Stimulated activated naive CD8-positive, alpha-beta T cell treated with anti-CD3 and anti-CD28 coated beads, Interleukin-15, Interleukin-2, amounts not matched to agents 100 ng/mL and 50 ng/mL, for 24 hours (primary cell): Measurements from ENCODE around the gene BFSP2.
"Not testable (repeated sequence)": the region's sequence is repeated elsewhere in the genome, so short reads cannot be mapped to it uniquely, and the experiment has no call there.

Experiments used
- H3K27ac Mint-ChIP-seq: one replicate; pipeline ENCODE4 v1.8.0; 2021; ENCODE audit warnings: mild to moderate bottlenecking, mixed read lengths
- H3K27me3 Mint-ChIP-seq: one replicate; pipeline ENCODE4 v1.8.0; 2021; ENCODE audit warnings: mixed read lengths
- H3K36me3 Mint-ChIP-seq: one replicate; pipeline ENCODE4 v1.8.0; 2021; ENCODE audit warnings: low read depth, mixed read lengths
- H3K4me1 Mint-ChIP-seq: one replicate; pipeline ENCODE4 v1.8.0; 2021; ENCODE audit warnings: low read depth, mixed read lengths
- H3K4me3 Mint-ChIP-seq: one replicate; pipeline ENCODE4 v1.8.0; 2021; ENCODE audit warnings: mild to moderate bottlenecking, mixed read lengths
- H3K9me3 Mint-ChIP-seq: one replicate; pipeline ENCODE4 v1.8.0; 2021; ENCODE audit warnings: mixed read lengths

Gene BFSP2

DNA sequence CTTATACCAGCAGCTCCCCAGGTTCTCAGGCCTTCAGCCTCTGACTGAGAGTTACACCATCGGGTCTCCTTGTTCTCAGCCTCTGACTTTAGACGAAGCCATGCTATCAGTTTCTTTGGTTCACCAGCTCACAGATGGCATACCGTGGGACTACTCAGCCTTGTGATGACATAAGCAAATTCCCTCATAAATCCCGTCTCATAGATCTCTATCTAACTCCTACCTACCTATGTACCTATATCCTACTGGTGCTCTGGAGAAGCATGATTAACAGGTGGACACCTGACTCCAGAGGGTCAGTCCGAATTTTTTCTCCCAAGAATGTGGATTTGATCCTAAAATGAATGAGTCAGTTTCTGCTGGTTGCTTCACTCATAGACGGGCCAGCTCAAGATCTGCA, 114.6 kb downstream of the BFSP2 start:
- no peaks in the 10 kb centered on the region for H3K4me1 Mint-ChIP-seq
- no peaks in the 10 kb centered on the region for H3K27me3 Mint-ChIP-seq
- H3K27ac Mint-ChIP-seq = no peak overlapping the region
- no peaks in the 10 kb centered on the region for H3K36me3 Mint-ChIP-seq
- no peak overlapping the region for H3K4me3 Mint-ChIP-seq
- H3K9me3 Mint-ChIP-seq = no peaks in the 10 kb centered on the region

GRCh38 chr3:133515127-133515526, 115.3 kb downstream of the BFSP2 start:
- H3K36me3 Mint-ChIP-seq = no peaks in the 10 kb centered on the region
- no peak overlapping the region for H3K4me3 Mint-ChIP-seq
- H3K27ac Mint-ChIP-seq = no peak overlapping the region
- no peaks in the 10 kb centered on the region for H3K9me3 Mint-ChIP-seq
- no peaks in the 10 kb centered on the region for H3K27me3 Mint-ChIP-seq
- H3K4me1 Mint-ChIP-seq = no peaks in the 10 kb centered on the region

GRCh38 chr3:133520286-133520685, 120.4 kb downstream of the BFSP2 start:
- Mint-ChIP-seq H3K4me3 (no peak overlapping the region), H3K27me3 (no peaks in the 10 kb centered on the region), H3K9me3 (no peaks in the 10 kb centered on the region), H3K4me1 (no peaks in the 10 kb centered on the region), H3K27ac (no peak overlapping the region), H3K36me3 (no peaks in the 10 kb centered on the region)

- H3K36me3 Mint-ChIP-seq, H3K9me3 Mint-ChIP-seq, H3K27me3 Mint-ChIP-seq, H3K27ac Mint-ChIP-seq, H3K4me1 Mint-ChIP-seq, H3K4me3 Mint-ChIP-seq: not testable (repeated sequence)
Measured at GRCh38 chr3:133520938-133521337, 121.1 kb downstream of the BFSP2 start.

GRCh38 chr3:133521946-133522345, 122.1 kb downstream of the BFSP2 start:
- Mint-ChIP-seq H3K27ac (no peak overlapping the region), H3K9me3 (no peaks in the 10 kb centered on the region), H3K4me1 (no peaks in the 10 kb centered on the region), H3K36me3 (no peaks in the 10 kb centered on the region), H3K4me3 (no peak overlapping the region), H3K27me3 (no peaks in the 10 kb centered on the region)

- H3K27me3 Mint-ChIP-seq, H3K4me3 Mint-ChIP-seq, H3K4me1 Mint-ChIP-seq, H3K9me3 Mint-ChIP-seq, H3K27ac Mint-ChIP-seq, H3K36me3 Mint-ChIP-seq: not testable (repeated sequence)
Measured at GRCh38 chr3:133523758-133524157, 123.9 kb downstream of the BFSP2 start.
